H1 (cell line): ENCODE measurements around the gene DAND5. TPM values are rescaled to one million over a fixed set of nuclear protein-coding genes. Genes with fewer than 3 reads are reported as not detected.

Experiments
- CTCF ChIA-PET: fragments of 300-600 bp; sonication (Branson Sonifier 250); formaldehyde crosslinking; loops from one replicate; lab custom pipeline; 2021; ENCODE audit not compliant: partially characterized antibody; lab: Charles Lee
- POLR2A ChIA-PET: fragments of 300-600 bp; sonication (Branson Sonifier 250); formaldehyde crosslinking; loops from one replicate; lab custom pipeline; 2021; ENCODE audit warnings: inconsistent platforms; ENCODE audit not compliant: partially characterized antibody; lab: Charles Lee
- DNase-seq, 2 experiments: peaks; one replicate each; pipeline versions ENCODE4 v3.0.0 to v3.0.0-alpha.2; 2010 to 2022; ENCODE audit warnings: low spot score in 2 of 2, low read depth in 1 of 2, mixed read lengths in 1 of 2
- FAIRE-seq: peaks from 2 replicates; lab custom pipeline; 2011; peaks lifted over from hg19 to GRCh38; lab: Jason Lieb, UNC
- H2AFZ ChIP-seq: 2 replicates; pipeline ENCODE4 v1.8.1; 2012; ENCODE audit warnings: low read length, inconsistent platforms
- H2AK5ac ChIP-seq: 2 replicates; pipeline ENCODE4 v1.6.1; 2013; ENCODE audit warnings: low read depth, low read length
- H2BK120ac ChIP-seq: replicated peaks from 2 replicates; pipeline ENCODE3; 2013; ENCODE audit warnings: low read depth, low read length, inconsistent platforms
- H2BK12ac ChIP-seq: 2 replicates; pipeline ENCODE4 v1.6.1; 2013; ENCODE audit warnings: low read depth, low read length
- H2BK15ac ChIP-seq: 2 replicates; pipeline ENCODE4 v1.6.1; 2013; ENCODE audit warnings: low read length
- H2BK20ac ChIP-seq: 2 replicates; pipeline ENCODE4 v1.6.1; 2013; ENCODE audit warnings: low read length
- H2BK5ac ChIP-seq: 2 replicates; pipeline ENCODE4 v1.6.1; 2013; ENCODE audit warnings: low read depth, low read length
- H3K14ac ChIP-seq: 2 replicates; pipeline ENCODE4 v1.6.1; 2013; ENCODE audit warnings: inconsistent platforms; ENCODE audit not compliant: insufficient read length
- H3K18ac ChIP-seq: 2 replicates; pipeline ENCODE4 v1.6.1; 2013; ENCODE audit warnings: low read length; ENCODE audit errors: extremely low read depth
- H3K23ac ChIP-seq: 2 replicates; pipeline ENCODE4 v1.6.1; 2013; ENCODE audit warnings: inconsistent platforms; ENCODE audit not compliant: insufficient read length
- H3K23me2 ChIP-seq: 2 replicates; pipeline ENCODE4 v1.6.1; 2013; ENCODE audit warnings: low read depth, low read length
- H3K27ac ChIP-seq: 2 replicates; pipeline ENCODE4 v1.6.1; 2011; ENCODE audit warnings: low read depth, low read length, inconsistent platforms
- H3K27me3 ChIP-seq, 4 experiments: replicated peaks in 1 of 4; 1 replicate in 1 of 4; 2 replicates in 3 of 4; pipeline versions ENCODE4 v1.6.1 to v1.8.1; 2011 to 2013; ENCODE audit warnings: low read length in 3 of 4, mild to moderate bottlenecking in 3 of 4, inconsistent platforms in 2 of 4, mixed read lengths in 2 of 4, moderate library complexity in 1 of 4; ENCODE audit not compliant: control insufficient read depth in 3 of 4, insufficient read depth in 3 of 4; ENCODE audit errors: extremely low read depth in 1 of 4
- H3K36me3 ChIP-seq, 4 experiments: 2 replicates each; pipeline versions ENCODE4 v1.6.1 to v1.8.1; 2011 to 2013; ENCODE audit warnings: mild to moderate bottlenecking in 4 of 4, low read length in 3 of 4, moderate library complexity in 2 of 4, control low read depth in 1 of 4, inconsistent platforms in 1 of 4; ENCODE audit not compliant: insufficient read depth in 4 of 4, control insufficient read depth in 2 of 4
- H3K4ac ChIP-seq: replicated peaks from 2 replicates; pipeline ENCODE3; 2013; ENCODE audit warnings: low read length, low read depth, mixed read lengths, inconsistent platforms; ENCODE audit not compliant: insufficient read length
- H3K4me1 ChIP-seq, 4 experiments: replicated peaks in 1 of 4; 1 replicate in 1 of 4; 2 replicates in 3 of 4; pipeline versions ENCODE4 v1.6.1 to v1.8.1; 2011 to 2013; ENCODE audit warnings: low read length in 3 of 4, inconsistent platforms in 2 of 4, mixed read lengths in 1 of 4; ENCODE audit not compliant: insufficient read depth in 4 of 4, control insufficient read depth in 3 of 4
- H3K4me2 ChIP-seq, 2 experiments: 2 replicates each; pipeline versions ENCODE4 v1.6.1 to v1.8.1; 2011 to 2013; ENCODE audit warnings: low read depth in 2 of 2, low read length in 2 of 2, control low read depth in 1 of 2, inconsistent platforms in 1 of 2, mild to moderate bottlenecking in 1 of 2; ENCODE audit not compliant: insufficient read depth in 1 of 2
- H3K4me3 ChIP-seq, 4 experiments: fragments of 200-600, 300-600 bp in 1 of 4; sonication (generic), shearing (Covaris generic), sonication (Bioruptor Twin) in 1 of 4; 2 replicates each; pipeline versions ENCODE4 v1.5.1 to v1.8.1; 2011 to 2016; ENCODE audit warnings: low read length in 4 of 4, low read depth in 3 of 4, control low read depth in 2 of 4, inconsistent platforms in 2 of 4, mild to moderate bottlenecking in 2 of 4, mixed read lengths in 1 of 4, moderate library complexity in 1 of 4; ENCODE audit not compliant: insufficient read depth in 2 of 4; ENCODE audit errors: extremely low read depth in 1 of 4
- H3K56ac ChIP-seq: replicated peaks from 2 replicates; pipeline ENCODE3; 2013; ENCODE audit warnings: low read depth, mild to moderate bottlenecking, mixed read lengths, low read length, inconsistent platforms; ENCODE audit not compliant: insufficient read length
- H3K79me1 ChIP-seq: 2 replicates; pipeline ENCODE4 v1.6.1; 2013; ENCODE audit warnings: low read depth, low read length, control low read depth
- H3K79me2 ChIP-seq, 2 experiments: 2 replicates each; pipeline versions ENCODE4 v1.6.1 to v1.8.1; 2012 to 2013; ENCODE audit warnings: low read length in 2 of 2, mild to moderate bottlenecking in 2 of 2, inconsistent platforms in 1 of 2; ENCODE audit not compliant: insufficient read depth in 2 of 2, control insufficient read depth in 1 of 2
- H3K9ac ChIP-seq, 4 experiments: replicated peaks in 1 of 4; 1 replicate in 1 of 4; 2 replicates in 3 of 4; pipeline versions ENCODE4 v1.6.1 to v1.8.1; 2011 to 2013; ENCODE audit warnings: low read depth in 3 of 4, low read length in 3 of 4, control low read depth in 2 of 4, mild to moderate bottlenecking in 2 of 4, moderate library complexity in 2 of 4, inconsistent platforms in 1 of 4; ENCODE audit errors: extremely low read depth in 1 of 4
- H3K9me3 ChIP-seq, 2 experiments: 2 replicates each; pipeline versions ENCODE4 v1.6.1 to v1.8.1; 2012 to 2013; ENCODE audit warnings: mild to moderate bottlenecking in 2 of 2, moderate library complexity in 2 of 2, control low read depth in 1 of 2, inconsistent platforms in 1 of 2, low read depth in 1 of 2, low read length in 1 of 2, mixed read lengths in 1 of 2; ENCODE audit not compliant: insufficient read depth in 2 of 2
- H4K20me1 ChIP-seq, 2 experiments: replicated peaks in 1 of 2; 2 replicates each; pipeline versions ENCODE3 to v1.8.1; 2011 to 2013; ENCODE audit warnings: inconsistent platforms in 2 of 2, low read length in 2 of 2, mild to moderate bottlenecking in 1 of 2; ENCODE audit not compliant: insufficient read depth in 2 of 2, control insufficient read depth in 1 of 2
- H4K5ac ChIP-seq: 2 replicates; pipeline ENCODE4 v1.6.1; 2013; ENCODE audit warnings: low read length, low read depth, mixed read lengths, inconsistent platforms; ENCODE audit not compliant: insufficient read length
- H4K8ac ChIP-seq: 2 replicates; pipeline ENCODE4 v1.8.0; 2013; ENCODE audit warnings: mild to moderate bottlenecking, moderate library complexity, low read length, inconsistent platforms; ENCODE audit not compliant: insufficient read depth; ENCODE audit errors: extremely low read depth
- H4K91ac ChIP-seq: replicated peaks from 2 replicates; pipeline ENCODE3; 2013; ENCODE audit warnings: low read length, mixed read lengths, inconsistent platforms; ENCODE audit not compliant: insufficient read length
- KDM5A ChIP-seq: fragments of 200-600 bp; IDR thresholded peaks from 2 replicates; pipeline ENCODE4 v1.7.1; 2012; ENCODE audit warnings: mild to moderate bottlenecking, low read length, inconsistent platforms, mixed read lengths
- NANOG ChIP-seq: IDR thresholded peaks from 2 replicates; pipeline ENCODE4 v1.6.1; 2011; ENCODE audit warnings: low read length, low read depth, mild to moderate bottlenecking, inconsistent platforms; ENCODE audit not compliant: insufficient read depth, poor library complexity, severe bottlenecking
- WGBS, 2 experiments: shearing (Covaris generic) in 1 of 2; methylation state at CpG; one replicate each; pipeline versions ENCODE4 v1.1.6 to v1.1.7; 2013 to 2015; ENCODE audit warnings: low lambda C conversion rate in 2 of 2, mixed read lengths in 2 of 2, inconsistent platforms in 1 of 2, low coverage in 1 of 2, missing lambda C conversion rate in 1 of 2; ENCODE audit not compliant: insufficient replicate concordance in 2 of 2, insufficient coverage in 1 of 2, insufficient read length in 1 of 2; ENCODE audit errors: extremely low coverage in 1 of 2, missing lambda C conversion rate in 1 of 2; 5-methylcytosine and 5-hydroxymethylcytosine counted together
- polyA plus RNA-seq, 7 experiments: library from polyadenylated mRNA; depleted of rRNA in 3 of 7; stranded (reverse) in 5 of 7; unstranded in 2 of 7; fragments of >200 nt in 5 of 7; fragments of 200-250 nt in 2 of 7; gene quantifications; 1 replicate in 5 of 7; 2 replicates in 1 of 7; 4 replicates in 1 of 7; pipeline versions ENCODE4 v1.2.1 to v1.2.3, GENCODE V29; 2011 to 2013; ENCODE audit warnings: missing spikeins in 2 of 7, mixed read lengths in 2 of 7
- total RNA-seq: library from RNA; stranded (reverse); fragmentation: NEBNext Ultra II Directional; extraction: Animal tissue kit (Norgen Biotek cat#: 25700); gene quantifications from 2 replicates; pipeline ENCODE4 v1.2.1, GENCODE V29; 2021
- TF ChIP-seq, protein P1 (sequence below): IDR thresholded peaks from 2 replicates; pipeline ENCODE4 v1.6.1; 2012; ENCODE audit warnings: low read length, inconsistent platforms

Gene DAND5
- total and polyA plus RNA-seq, 2 of the 8 experiments (the other 6 are each of a cell fraction or from before 2014, with no cell fraction given), result 0.14 to 0.17 TPM

GRCh38 chr19:12992729-12993128 is 23.4 kb downstream of the DAND5 start:
- ChIA-PET CTCF (interaction anchor here (0.7 to 3.3 kb wide), 11 partner anchors 12 to 102 kb away, joined by 3 to 18 read pairs (median 4); no protein-coding TSS in a partner anchor), POLR2A (interaction anchor here (1.0 to 1.6 kb wide), 4 partner anchors 12 to 171 kb away, joined by 3 to 6 read pairs (median 4); no protein-coding TSS in a partner anchor)
- H2AK5ac ChIP-seq, result no peak overlapping the region
- H4K91ac ChIP-seq, result no peak overlapping the region
- no peak overlapping the region for H3K4ac ChIP-seq
- no peak overlapping the region for H2BK20ac ChIP-seq
- H2BK12ac ChIP-seq, result no peak overlapping the region
- H2BK15ac ChIP-seq, result no peak overlapping the region
- no peak overlapping the region for H3K56ac ChIP-seq
- H3K9me3 ChIP-seq, result no peaks in the 10 kb centered on the region
- FAIRE-seq (no peak), DNase-seq (no peak)
- H3K27me3 ChIP-seq, result peaks cover 45 to 80% (median 71%) of the 10 kb centered on the region in 4 experiments
- no peak overlapping the region for H3K4me2 ChIP-seq
- H3K14ac ChIP-seq, result no peak overlapping the region
- no peak overlapping the region for H3K4me3 ChIP-seq
- no peak overlapping the region for H4K5ac ChIP-seq
- H3K4me1 ChIP-seq, result peaks cover 0 to 14% (median 9%) of the 10 kb centered on the region in 4 experiments; a peak in 5 of 7 replicates
- H3K79me1 ChIP-seq, result peaks cover 3% of the 10 kb centered on the region; the same call in 1 of the 2 replicates
- H3K9ac ChIP-seq, result no peak overlapping the region
- H3K23ac ChIP-seq, result no peak overlapping the region
- no peak overlapping the region for H3K18ac ChIP-seq
- peaks cover 10 to 32% of the 10 kb centered on the region in 2 experiments for H4K20me1 ChIP-seq
- H3K27ac ChIP-seq, result no peak overlapping the region
- H2AFZ ChIP-seq, result no peak overlapping the region
- H3K36me3 ChIP-seq, result peaks cover 0 to 8% (median 0%) of the 10 kb centered on the region in 4 experiments; a peak in 1 of 8 replicates
- H3K79me2 ChIP-seq, result no peaks in the 10 kb centered on the region
- no peak overlapping the region for H4K8ac ChIP-seq
- no peak overlapping the region for H2BK120ac ChIP-seq
- no peak overlapping the region for H2BK5ac ChIP-seq
- 88% methylated on average over 11 of the region's 11 CpGs; no CpG with 5 or more reads in 1 of the 2 experiments for WGBS, 2 experiments
- peaks cover 25% of the 10 kb centered on the region for H3K23me2 ChIP-seq
- TF ChIP-seq KDM5A (no peak), NANOG (no peak)
- TF ChIP-seq, protein P1, sequence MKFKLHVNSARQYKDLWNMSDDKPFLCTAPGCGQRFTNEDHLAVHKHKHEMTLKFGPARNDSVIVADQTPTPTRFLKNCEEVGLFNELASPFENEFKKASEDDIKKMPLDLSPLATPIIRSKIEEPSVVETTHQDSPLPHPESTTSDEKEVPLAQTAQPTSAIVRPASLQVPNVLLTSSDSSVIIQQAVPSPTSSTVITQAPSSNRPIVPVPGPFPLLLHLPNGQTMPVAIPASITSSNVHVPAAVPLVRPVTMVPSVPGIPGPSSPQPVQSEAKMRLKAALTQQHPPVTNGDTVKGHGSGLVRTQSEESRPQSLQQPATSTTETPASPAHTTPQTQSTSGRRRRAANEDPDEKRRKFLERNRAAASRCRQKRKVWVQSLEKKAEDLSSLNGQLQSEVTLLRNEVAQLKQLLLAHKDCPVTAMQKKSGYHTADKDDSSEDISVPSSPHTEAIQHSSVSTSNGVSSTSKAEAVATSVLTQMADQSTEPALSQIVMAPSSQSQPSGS, result no peak
- TF ChIP-seq, all 59 proteins: peak for 0
